CD4-positive, alpha-beta T cell treated with Interleukin-15 for 1 hour (primary cell): ENCODE measurements around the gene GRM3.

Source experiments
- DNase-seq: peaks from one replicate; pipeline ENCODE4 v3.0.0-alpha.2; 2020

Gene GRM3

DNA sequence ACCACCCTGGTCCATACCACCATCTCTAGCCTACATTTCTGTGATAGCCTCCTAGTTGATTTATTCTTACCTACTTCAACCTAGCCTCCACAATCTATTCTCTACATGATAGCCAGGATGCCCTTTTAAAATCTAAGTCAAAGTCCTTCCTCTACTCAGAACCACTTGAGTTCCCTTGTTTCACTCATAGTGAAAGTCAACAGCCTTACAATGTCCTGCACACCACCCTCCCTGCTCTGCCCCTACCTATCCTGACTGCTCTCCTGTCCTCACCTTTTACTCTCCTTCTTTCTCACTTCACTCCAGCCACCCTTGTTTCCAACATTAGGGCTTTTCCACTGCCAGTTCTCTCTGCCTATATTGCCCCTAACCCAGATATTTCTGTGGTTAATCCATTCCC, 146.7 kb downstream of the GRM3 start:
- no peak for DNase-seq

DNA sequence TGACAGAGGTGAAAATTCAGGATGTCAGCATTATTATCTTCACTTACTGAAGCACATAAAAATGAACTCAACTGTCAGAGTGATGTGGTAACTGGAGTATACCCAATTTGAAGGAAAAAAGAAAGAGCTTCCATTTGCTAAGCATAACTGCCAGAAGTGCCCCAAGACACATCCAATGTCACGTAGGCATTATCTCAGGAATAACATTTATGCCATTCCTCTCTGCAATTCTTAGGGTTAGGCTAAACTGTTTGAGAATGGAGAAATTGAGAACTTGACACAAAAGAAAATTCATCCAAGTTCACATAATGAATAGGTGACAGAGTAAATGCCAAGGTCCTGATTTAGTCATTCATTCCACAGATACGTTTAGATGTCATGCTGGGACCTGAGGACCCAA, 148.6 kb downstream of the GRM3 start:
- DNase-seq = no peak

DNA sequence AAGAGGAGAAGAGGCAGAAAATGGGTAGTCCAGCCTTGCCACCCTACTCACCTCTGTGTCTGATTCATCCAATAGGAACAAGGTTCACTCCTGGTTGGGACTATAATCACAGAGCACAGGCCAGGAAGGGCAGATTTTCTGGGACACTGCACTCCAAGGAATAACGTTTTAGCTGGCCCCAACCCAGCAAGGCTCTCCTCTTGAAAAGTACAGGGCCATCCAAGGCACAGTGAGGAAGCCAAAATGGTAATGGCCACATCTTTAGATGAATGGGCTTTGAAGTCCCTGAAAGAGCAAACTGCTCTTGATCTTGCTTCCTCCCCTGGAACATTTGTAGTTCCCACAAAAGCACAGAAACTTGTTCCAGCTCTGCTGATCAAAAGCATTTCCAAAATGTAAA, 149.4 kb downstream of the GRM3 start:
- DNase-seq = no peak

DNA sequence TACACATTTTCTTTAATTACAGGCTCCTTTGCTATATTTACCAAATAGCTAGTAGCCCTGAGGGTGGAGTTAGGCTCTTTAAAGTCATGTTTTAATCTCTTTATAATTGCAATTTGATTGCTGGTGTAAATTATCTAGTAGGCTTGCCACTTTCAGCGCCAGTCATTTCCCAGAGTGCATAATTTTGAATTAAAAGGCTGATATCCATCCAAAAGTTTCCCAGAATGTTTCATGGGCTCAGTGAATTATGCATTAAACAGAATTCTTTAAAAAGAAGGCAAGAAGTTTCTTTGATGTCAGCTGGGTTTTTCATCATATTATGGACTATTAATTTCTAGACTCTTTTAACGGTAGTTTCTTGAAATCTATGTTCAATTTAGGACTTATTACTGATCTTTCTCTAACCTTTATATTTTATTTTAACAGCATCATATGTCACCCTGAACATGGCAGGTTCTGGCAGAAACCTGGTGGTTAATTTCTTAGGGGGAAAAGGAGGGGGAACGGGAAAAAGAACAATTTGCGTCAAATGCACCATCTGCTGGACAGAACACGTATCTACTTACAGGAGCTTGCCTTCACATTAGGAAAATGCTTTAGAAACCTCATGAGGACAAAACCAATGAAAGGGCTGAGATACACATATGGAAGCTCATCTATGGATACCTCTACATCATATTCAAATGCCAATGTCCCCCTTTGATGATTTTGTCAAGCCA, 171.1 kb downstream of the GRM3 start:
- no peak for DNase-seq

DNA sequence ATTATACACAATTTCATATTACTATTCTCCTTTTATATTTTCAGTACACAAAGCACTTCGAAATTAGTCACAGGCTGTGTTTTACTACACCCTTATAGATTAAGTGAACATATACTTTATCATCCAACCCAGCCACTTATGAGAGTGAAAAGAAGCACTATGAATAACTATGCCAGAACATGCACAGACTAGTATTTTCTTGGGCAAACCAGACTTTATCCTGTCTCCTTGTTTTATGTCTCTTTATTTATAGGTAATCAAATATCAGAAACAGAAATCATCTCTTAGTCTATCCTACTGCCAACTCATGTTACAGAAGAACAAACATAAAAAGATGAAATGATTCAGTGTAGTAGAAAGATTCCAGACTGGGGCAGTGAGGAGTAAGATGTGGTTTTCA, 171.8 kb downstream of the GRM3 start:
- DNase-seq = no peak

DNA sequence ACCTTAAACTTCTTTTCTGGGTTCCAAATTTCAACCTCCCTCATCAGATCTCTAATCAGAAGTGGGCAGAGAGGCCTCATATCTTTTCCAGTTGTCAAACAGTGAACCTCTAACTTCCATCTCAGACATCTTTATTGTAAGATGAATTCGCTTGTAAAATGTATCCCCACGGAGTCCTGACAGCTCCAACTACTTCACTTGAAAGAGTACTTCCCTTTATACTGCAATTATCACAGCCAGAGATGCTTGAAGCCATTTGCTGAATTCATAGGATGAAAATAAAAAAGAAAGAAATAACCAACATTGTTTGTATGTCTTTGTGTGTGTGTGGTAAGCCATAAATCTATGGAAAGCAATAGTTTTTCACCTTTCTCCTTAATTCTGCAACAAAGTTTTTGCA, 175.2 kb downstream of the GRM3 start:
- DNase-seq = no peak

DNA sequence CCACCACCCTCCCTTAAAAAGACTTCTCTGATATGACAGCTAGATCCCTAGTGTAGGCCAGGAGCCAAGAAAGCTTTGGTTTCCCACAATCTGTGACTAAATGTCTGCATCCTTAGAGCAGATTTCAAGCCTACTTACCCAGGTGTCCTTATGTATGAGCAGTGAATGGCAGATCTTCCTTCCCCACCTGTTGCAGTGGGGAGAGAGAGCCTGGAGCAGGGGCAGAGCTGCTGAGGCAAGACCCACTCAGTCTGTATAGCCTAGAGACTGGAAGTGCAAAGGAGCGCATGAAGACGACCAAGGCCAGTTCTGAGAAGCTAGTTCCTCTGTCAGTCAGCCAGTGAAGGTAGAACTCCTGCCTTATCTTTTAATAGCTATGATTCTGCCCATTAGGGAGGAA, 180.1 kb downstream of the GRM3 start:
- no peak for DNase-seq

DNA sequence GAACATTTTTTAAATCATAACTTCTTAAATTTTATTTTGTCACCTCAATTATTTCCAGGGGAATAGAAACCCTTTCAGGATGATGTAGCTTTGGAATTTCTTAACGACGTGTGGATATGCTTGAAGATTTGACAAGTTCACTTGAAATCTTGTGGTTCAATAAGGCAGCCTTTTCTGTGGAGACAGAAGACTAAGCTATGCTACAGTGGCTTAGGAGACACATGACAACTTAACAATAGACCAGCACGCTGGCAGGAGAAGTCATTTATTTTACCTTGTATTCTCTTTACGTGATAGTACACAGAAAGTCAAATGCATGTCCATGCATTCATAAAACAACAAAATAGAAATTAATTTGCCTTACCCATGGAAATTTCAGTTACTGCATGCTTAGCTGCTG, 181.6 kb downstream of the GRM3 start:
- DNase-seq = no peak

DNA sequence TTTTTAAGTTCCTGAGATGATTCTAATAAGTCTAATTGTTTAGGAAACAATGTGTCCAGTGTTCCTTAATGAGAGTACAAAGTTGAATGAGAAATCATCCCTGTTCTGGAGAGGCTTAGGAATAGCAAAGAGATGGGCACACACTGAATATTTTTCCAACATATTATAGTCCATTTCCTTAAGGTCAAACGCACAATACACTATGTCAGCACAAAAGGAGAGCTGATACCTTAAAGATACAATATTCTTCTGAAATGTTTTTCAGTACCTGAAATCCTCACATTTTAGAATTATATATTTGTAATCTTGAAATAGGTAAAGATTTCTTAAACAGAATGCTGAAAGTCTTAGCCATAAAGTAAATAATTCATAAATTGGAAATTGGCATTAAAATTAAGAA, 183.2 kb downstream of the GRM3 start:
- DNase-seq = no peak

DNA sequence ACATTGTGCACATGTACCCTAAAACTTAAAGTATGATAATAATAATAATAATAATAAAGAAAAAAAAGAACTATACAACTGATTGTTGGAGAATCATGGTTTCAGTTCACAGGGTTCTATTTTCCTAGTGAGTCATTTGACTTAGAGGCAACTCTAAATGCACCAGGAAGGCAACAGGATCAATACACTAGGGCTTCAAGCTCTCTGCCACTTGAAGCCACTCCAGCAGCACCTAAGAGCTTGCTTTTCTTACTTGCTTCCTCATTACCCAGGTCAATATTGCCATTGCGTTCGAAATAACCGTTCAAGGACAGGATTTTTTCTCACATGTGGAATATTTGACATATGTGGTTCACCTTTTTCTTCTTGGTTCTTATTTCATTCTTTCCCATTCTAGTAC, 189.7 kb downstream of the GRM3 start:
- DNase-seq = no peak

DNA sequence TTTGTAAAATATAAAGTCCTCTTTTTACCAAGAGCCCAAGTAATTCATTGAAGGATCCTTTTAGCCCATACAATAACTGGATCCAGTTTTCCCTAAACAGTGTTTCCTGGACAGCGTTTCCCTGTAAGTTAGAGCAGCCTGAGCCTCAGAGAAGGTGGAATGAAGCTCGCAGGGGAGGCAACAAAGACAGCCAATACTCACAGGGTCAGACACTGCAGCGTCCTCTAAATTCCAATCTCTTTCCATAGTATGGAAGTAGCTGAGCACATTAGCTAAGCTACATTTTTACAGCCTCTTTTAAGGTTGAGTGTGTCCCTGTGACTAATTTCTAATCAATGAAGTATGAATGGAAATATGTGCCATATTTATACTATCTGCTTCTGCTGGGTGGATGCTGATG, 193.5 kb downstream of the GRM3 start:
- DNase-seq = no peak

DNA sequence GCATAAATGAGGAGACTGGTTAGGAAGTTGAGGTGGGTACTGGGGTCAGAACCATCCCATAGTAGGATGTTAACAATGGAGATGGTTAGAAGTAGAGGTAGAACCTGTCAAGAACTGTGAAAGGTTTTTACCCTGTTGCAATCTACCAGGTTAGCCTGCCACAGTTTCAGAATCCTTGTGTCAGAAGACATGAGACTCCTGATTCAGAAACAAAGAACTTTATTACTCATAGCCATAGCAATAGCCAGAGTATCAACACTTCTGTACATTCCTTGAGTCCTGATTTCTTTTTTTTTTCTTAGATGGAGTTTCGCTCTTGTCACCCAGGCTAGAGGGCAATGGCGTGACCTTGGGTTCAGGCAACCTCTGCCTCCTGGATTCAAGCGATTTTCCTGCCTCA, 200.9 kb downstream of the GRM3 start:
- no peak for DNase-seq

DNA sequence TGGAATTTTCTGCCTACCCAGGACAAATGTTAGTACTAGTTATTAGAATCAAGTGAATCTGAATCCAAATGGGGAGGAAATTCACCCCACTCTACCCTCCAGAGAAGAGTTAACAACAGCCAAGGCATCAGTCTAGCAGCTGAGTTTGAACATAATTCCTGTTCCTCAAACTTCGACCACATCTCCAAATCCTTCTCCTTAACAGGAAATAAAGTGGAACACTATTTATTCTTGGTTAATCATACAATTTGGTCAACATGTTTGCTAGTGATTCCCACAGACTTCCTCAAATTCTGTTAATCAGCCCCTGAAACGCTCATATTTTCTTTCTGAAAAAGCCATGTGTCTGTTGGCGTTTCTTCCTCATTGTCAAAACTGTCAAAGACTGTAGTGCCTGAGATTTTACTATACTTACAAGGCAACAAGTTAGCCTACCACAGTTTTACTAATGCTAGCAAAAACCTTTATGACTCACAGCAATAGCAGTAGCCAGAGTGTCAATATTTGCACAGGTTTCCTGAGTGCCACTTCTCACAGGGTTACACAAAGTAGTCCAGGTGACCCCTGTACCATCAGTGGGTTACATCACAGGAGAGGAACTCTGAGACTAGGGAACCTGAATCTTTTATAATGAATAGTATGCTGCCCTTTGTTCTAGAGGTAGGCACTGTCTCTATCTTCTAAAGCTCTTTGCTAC, 202.9 kb downstream of the GRM3 start:
- no peak for DNase-seq

DNA sequence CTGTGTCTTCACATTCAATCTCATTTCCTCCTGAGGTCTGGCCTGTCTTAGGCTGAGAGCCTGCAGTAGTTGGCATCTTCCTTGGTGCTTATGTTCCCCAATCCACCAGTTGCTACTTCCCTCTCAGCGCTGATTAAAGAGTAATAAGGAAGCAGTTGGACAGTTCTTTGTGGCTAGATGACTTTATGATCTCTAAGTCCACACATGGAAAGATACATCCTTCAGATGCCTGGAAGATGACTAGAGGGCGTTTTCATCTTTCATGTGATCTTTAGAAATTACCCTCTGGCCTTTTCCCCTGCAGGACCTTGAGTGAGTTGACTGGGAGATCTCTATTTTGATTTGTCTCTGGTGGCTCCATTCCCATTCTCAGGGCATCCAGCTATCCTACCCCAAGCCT, 204.5 kb downstream of the GRM3 start:
- DNase-seq = no peak

DNA sequence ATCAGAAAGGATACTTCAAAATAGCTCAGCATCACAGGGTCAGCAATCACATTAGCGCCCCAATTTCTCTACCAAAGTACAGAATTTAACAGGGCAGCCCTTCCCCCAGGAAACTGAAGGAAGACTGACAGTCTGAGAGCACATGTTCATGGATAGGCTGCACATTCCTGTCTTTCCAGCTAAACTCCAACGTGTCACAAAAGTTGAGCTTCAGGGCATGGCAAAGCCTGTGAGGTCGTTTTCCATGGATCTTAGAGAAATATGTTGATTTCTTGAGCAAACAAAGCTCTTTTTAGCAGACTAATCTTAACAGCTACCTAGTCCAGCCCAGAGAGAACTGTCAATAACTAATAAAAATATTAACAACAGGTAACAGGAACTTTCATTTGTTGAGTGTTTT, 207.9 kb downstream of the GRM3 start:
- DNase-seq = no peak

DNA sequence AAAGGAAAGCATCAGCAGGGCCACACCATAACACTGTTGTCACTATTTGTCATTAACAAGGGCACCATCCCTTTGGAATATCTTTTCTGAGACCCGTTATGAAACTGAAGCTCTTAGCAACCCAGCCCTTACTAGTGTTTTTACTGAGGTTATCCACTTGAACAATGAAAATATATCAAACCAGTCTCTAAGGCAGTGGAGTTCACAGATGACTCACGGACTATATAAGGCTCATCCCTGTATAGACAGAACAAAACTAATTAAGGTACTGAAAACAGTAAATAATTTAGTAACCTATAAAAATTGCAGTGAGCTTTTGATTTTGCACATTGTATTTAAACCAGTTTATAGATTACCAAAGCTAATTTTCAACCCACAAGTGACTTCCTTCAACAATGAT, 219.7 kb downstream of the GRM3 start:
- no peak for DNase-seq

DNA sequence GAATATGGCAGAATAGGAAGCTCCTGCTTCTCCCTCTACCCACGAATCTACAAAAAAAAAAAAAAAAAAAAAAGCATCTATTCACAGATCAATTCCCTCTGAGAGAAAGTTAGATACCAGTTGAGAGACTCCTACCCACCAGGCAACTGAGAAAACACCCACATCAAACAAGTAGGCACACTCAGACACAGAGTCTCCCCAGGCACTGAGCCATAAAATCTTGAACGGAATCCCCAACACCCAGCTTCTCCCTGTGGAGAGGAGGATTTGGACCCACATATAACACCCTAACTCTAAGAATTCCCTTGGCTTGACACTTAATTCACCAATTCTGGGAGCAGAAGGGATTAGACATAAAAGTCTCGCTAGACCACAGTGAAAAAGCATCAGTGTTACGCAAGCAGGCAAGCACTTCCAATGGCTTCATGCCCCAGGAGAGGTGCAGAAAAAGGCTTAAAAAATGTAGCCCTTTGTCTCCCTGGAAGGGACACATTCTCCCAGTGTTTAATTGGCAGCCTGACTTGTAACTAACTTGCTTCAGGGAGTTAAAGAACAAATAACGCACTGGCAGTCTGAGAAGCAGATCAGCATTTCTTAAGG, 223.6 kb downstream of the GRM3 start:
- no peak for DNase-seq

DNA sequence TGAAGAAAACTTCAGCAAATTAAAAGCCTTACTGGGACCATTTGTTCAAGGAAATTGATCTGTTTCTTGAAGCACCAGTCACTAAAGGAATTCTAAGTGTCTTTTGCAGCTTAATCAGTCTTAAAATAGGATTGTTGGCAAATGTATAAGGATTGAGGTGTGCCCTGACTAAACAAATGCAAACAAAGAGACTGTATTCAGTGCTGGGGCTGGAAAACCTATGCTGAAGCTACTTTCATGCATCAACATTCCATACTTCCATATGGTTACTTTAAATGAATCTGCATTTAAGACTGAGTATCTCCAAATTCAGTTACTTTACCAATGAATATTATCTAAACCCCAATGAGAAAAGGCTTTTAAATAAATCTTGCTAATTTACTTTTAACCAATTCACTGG, 232.4 kb downstream of the GRM3 start:
- no peak for DNase-seq

DNA sequence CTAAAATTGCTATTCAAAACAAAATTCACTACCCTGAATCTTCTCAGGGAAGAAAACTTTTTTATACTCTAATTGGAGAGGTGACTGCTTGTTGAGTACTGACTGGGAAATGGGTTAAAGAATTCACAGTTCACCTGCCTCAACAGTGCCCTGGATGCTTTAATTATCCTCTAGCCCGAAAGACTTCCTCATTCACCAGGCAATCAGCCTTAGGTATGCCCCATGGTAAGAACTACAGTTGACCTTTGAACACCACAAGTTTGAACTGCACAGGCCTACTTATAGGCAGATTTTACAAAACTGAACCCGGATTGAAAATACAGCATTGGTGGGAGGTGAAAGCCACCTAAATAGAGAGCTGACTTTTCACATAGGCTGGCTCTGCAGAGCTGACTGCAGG, 240.4 kb downstream of the GRM3 start:
- no peak for DNase-seq

DNA sequence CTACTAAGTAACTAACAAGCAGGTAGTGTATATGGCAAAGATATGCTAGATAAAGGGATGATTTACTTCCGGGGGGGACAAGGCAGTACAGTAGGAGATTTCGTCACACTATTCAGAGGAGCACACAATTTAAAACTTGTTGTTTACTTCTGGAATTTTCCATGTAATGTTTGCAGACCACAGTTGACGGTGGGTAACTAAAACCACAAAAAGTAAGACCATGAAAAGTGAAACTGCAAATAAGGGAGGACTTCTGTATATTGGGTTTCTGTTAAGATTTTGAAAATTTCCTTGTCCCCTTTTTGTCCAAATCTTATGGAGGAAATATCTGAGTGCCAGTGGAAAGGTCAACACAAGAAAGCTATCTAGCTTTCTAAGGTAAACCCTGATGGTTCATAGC, 245.8 kb downstream of the GRM3 start:
- DNase-seq = no peak

DNA sequence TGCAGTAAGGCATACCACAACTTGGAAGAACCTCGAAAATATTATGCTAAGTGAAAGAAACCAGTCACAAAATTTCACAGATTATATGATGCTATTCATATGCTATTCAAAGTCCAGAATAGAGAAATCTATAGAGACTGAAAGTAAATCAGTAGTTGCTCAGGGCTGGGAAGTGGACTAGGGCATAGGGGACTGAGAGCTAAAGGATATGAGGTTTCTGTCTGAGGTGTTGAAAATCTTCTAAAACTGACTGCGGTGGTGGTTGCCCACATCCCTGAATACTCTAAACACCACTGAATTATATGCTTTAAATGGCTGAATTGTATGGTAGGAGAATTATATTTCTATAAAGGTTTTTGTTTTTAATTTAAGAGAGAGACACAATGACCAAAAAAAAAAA, 254.5 kb downstream of the GRM3 start:
- DNase-seq = no peak

DNA sequence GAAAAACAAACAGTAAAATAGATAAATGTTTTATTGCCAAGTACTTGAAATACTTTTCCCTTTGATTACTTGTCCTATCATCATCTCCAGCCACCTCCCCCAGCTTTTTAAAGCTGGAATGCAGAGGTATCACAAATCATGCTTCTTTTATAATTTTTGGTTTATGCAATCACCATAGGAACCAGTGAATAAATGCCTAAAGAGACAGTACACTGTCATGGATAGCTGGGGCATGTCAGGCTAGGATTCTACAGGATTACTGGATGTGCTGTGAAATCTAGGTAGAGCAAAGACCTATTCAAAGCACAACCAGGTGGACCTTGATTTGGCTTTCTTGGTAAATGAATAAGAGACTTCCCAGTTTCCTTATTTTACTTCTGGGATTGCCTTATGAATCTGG, 257.2 kb downstream of the GRM3 start:
- no peak for DNase-seq

DNA sequence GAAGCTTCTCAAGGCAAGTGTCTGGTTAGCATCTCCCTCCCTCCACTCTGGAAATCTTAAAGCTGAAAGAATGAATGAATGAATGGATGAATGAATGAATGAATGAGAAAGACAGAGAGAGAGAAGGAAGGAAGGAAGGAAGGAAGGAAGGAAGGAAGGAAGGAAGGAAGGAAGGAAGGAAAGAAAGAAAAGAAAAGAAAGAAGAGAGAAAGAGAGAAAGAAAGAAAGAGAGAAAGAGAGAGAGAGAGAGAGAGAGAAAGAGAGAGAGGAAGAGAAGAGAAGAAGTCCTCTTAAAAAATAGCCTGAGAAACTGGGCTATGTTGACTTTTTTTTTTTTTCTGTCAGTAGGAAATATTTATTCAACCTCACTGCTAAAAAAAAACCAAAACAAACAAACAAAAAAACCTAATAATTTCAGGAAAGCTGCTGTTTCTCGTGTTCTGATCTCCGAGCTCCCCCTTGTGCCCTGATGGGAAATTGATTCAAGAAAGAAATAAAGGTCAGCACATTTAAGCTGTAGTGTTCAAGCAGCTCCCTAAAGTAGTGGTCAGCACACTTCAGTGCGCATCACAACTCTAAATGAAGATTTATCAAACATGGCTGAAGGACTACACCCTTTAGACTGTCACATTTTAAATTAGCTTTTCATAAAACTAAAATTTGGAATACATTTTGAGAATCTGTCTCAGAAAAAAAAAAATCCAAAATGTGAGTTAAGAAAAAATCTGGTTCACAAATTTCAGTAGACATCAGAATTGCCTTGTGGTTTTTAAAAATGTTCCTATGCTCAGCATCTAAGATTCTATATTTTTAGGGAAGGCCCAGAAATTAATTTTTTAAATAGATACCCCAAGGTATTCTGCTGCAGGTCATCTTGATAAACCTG, 261.5 kb downstream of the GRM3 start:
- DNase-seq = no peak

DNA sequence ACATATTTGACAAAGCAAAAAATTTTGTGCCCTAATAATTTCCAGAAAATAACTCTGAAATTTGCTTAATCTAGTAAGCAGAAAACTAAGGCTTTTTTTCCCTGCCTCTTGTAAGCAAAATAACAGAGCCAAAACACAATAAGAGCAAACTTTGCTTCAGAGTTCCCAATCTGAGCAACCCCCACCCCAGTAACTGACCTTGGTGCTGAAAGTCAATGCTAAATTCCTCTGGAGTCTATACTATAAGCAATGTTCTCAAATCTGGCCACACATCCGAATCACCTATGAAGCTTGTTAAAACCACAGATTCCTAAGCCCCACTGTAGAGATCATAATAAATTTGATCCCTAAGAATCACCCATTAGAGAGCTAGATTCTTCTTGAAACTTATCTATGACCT, 265.2 kb downstream of the GRM3 start:
- no peak for DNase-seq
